ENCODE data around the gene CLCN1. TPM values are rescaled to one million over a fixed set of nuclear protein-coding genes. Genes with fewer than 3 reads are reported as not detected.
A peak's percentile ranks its signal among the peaks of the same experiment; 100 is the strongest.

The CLCN1 gene
- not detected for total RNA-seq (ENCODE audit: unreplicated experiment)
- long read RNA-seq = 0 reads

DNA sequence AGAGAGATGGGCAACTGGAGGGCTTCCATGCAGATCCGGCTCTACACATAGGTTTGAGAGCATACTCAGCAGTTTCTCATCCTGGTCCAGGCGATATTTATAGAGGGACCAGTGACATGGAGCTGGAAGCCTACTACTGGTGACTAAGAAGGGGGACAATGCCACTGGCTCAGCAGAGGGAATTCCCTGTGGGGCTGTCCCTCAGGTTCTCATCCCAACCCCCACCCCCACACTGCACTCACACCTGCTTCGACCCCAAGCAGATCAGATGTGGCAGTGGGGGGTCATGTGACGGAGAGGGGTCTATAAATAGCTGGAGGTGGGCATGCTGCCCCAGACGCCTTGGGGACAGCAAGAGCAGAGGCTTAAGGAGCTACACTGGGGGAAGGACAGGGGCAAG, at the start of gene CLCN1:
Gene CLCN1 (plus strand): TSS at position 336 of the 400 bp plus-strand sequence. CDS start 102 bp downstream, outside the sequence.
- Mint-ChIP-seq H3K27me3 (ENCODE audit: unreplicated experiment) (peaks cover 3% of the 10 kb centered on the region), H3K9me3 (ENCODE audit: unreplicated experiment) (no peaks in the 10 kb centered on the region), H3K27ac (ENCODE audit: unreplicated experiment) (no peak within 1 kb of the TSS), H3K4me3 (ENCODE audit: unreplicated experiment) (no peak within 1 kb of the TSS), H3K4me1 (ENCODE audit: unreplicated experiment) (no peaks in the 10 kb centered on the region), H3K36me3 (ENCODE audit: low read depth, unreplicated experiment) (peaks cover 3% of the 10 kb centered on the region)
- TF ChIP-seq, protein P1, sequence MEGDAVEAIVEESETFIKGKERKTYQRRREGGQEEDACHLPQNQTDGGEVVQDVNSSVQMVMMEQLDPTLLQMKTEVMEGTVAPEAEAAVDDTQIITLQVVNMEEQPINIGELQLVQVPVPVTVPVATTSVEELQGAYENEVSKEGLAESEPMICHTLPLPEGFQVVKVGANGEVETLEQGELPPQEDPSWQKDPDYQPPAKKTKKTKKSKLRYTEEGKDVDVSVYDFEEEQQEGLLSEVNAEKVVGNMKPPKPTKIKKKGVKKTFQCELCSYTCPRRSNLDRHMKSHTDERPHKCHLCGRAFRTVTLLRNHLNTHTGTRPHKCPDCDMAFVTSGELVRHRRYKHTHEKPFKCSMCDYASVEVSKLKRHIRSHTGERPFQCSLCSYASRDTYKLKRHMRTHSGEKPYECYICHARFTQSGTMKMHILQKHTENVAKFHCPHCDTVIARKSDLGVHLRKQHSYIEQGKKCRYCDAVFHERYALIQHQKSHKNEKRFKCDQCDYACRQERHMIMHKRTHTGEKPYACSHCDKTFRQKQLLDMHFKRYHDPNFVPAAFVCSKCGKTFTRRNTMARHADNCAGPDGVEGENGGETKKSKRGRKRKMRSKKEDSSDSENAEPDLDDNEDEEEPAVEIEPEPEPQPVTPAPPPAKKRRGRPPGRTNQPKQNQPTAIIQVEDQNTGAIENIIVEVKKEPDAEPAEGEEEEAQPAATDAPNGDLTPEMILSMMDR (IDR thresholded peaks at IDR 0.05; ENCODE audit: unreplicated experiment) = no peak
- no peak for DNase-seq (ENCODE audit: low spot score)

DNA sequence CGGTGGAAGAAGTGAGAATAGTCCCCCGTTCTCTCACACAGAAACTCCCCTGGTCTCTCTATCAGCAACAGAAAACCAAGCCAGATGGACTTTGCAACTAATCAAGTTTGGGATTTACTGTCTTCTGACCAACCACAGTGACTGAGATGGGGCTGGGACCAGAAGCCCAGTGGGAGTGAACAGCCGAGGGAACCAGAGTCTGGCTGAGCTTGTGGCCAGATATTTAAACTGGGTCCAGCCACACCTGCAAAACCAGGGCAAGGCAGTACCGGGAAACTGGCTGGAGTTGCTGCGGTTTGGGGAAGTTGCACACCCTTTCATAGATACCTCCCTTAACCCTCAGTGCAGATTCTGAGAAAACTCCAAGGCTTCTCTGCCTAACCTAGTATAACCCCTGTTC, 46.7 kb upstream of the CLCN1 start:
- Mint-ChIP-seq H3K27ac (ENCODE audit: unreplicated experiment) (no peak overlapping the region), H3K4me3 (ENCODE audit: unreplicated experiment) (no peak overlapping the region), H3K36me3 (ENCODE audit: low read depth, unreplicated experiment) (peaks cover 23% of the 10 kb centered on the region), H3K4me1 (ENCODE audit: unreplicated experiment) (peaks cover 7% of the 10 kb centered on the region), H3K27me3 (ENCODE audit: unreplicated experiment) (peaks cover 2% of the 10 kb centered on the region), H3K9me3 (ENCODE audit: unreplicated experiment) (no peaks in the 10 kb centered on the region)
- TF ChIP-seq, protein P1 (IDR thresholded peaks at IDR 0.05; ENCODE audit: unreplicated experiment) = no peak
- no peak for DNase-seq (ENCODE audit: low spot score)

- Mint-ChIP-seq H3K4me3 (ENCODE audit: unreplicated experiment) (no peak overlapping the region), H3K27ac (ENCODE audit: unreplicated experiment) (no peak overlapping the region), H3K9me3 (ENCODE audit: unreplicated experiment) (no peaks in the 10 kb centered on the region), H3K27me3 (ENCODE audit: unreplicated experiment) (no peaks in the 10 kb centered on the region), H3K4me1 (ENCODE audit: unreplicated experiment) (no peaks in the 10 kb centered on the region), H3K36me3 (ENCODE audit: low read depth, unreplicated experiment) (peaks cover 14% of the 10 kb centered on the region)
- no peak for DNase-seq (ENCODE audit: low spot score)
- TF ChIP-seq, protein P1 (IDR thresholded peaks at IDR 0.05; ENCODE audit: unreplicated experiment) = no peak
These were observed 44.7 kb upstream of the CLCN1 start for GRCh38 chr7:143271240-143271639.

DNA sequence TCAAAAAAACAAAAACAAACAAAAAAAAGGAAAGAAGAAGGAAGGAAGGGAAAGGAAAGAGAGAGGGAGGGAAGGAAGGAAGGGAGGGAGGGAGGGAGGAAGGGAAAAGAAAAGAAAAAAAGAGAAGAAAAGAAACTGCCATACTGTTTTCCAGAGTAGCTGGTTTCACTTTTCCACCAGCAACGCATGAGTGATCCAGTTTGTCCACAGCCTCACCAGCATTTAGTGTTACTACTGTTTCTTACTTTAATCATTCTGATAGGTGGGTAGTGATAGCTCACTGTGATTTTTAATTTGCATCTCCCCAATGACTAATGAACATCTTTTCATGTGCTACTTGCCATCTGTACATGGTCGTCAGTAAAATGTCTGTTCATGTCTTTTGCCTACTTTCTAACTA, 43.0 kb upstream of the CLCN1 start:
- Mint-ChIP-seq H3K4me1 (ENCODE audit: unreplicated experiment) (no peaks in the 10 kb centered on the region), H3K36me3 (ENCODE audit: low read depth, unreplicated experiment) (peaks cover 14% of the 10 kb centered on the region), H3K4me3 (ENCODE audit: unreplicated experiment) (no peak overlapping the region), H3K9me3 (ENCODE audit: unreplicated experiment) (no peaks in the 10 kb centered on the region), H3K27ac (ENCODE audit: unreplicated experiment) (no peak overlapping the region), H3K27me3 (ENCODE audit: unreplicated experiment) (no peaks in the 10 kb centered on the region)
- TF ChIP-seq, protein P1 (IDR thresholded peaks at IDR 0.05; ENCODE audit: unreplicated experiment) = no peak
- DNase-seq (ENCODE audit: low spot score) = no peak

- peak overlapping the region; percentile 61 for H3K27ac Mint-ChIP-seq (ENCODE audit: unreplicated experiment)
- no peaks in the 10 kb centered on the region for H3K9me3 Mint-ChIP-seq (ENCODE audit: unreplicated experiment)
- peaks cover 5% of the 10 kb centered on the region for H3K27me3 Mint-ChIP-seq (ENCODE audit: unreplicated experiment)
- TF ChIP-seq, protein P1 (IDR thresholded peaks at IDR 0.05; ENCODE audit: unreplicated experiment) = no peak
- DNase-seq (ENCODE audit: low spot score) = no peak
- no peaks in the 10 kb centered on the region for H3K36me3 Mint-ChIP-seq (ENCODE audit: low read depth, unreplicated experiment)
- H3K4me1 Mint-ChIP-seq (ENCODE audit: unreplicated experiment) = peaks cover 18% of the 10 kb centered on the region
- H3K4me3 Mint-ChIP-seq (ENCODE audit: unreplicated experiment) = no peak overlapping the region
These were observed 36.5 kb upstream of the CLCN1 start for GRCh38 chr7:143279186-143280098.
